HepG2 (cell line): Measurements from ENCODE around the gene CHMP1B. TPM values are rescaled to one million over a fixed set of nuclear protein-coding genes. Genes with fewer than 3 reads are reported as not detected.
A peak's percentile ranks its signal among the peaks of the same experiment; 100 is the strongest.

Experiments used
- HIC2 ChIP-seq: sonication (generic); formaldehyde crosslinking; IDR thresholded peaks from 2 replicates; pipeline ENCODE4 v1.9.0; 2022; ENCODE audit warnings: low read depth, missing genetic modification reagents
- HNF1A ChIP-seq, 2 experiments: sonication (generic) in 1 of 2; formaldehyde crosslinking in 1 of 2; IDR thresholded peaks; 2 replicates each; pipeline versions ENCODE4 v1.4.0 to v1.6.1; 2016 to 2020; ENCODE audit warnings: borderline replicate concordance in 1 of 2, low read depth in 1 of 2, mild to moderate bottlenecking in 1 of 2, missing genetic modification reagents in 1 of 2
- SRY ChIP-seq: sonication (generic); formaldehyde crosslinking; IDR thresholded peaks from 2 replicates; pipeline ENCODE4 v1.8.0; 2022; ENCODE audit warnings: mild to moderate bottlenecking, missing genetic modification reagents
- TOPORS ChIP-seq: sonication (generic); formaldehyde crosslinking; IDR thresholded peaks from 2 replicates; pipeline ENCODE4 v1.8.0; 2023; ENCODE audit warnings: mild to moderate bottlenecking, missing genetic modification reagents
- YEATS4 ChIP-seq: sonication (generic); formaldehyde crosslinking; IDR thresholded peaks from 2 replicates; pipeline ENCODE4 v1.4.0; 2020; ENCODE audit warnings: missing genetic modification reagents, borderline replicate concordance
- ZBTB7B ChIP-seq: sonication (generic); formaldehyde crosslinking; IDR thresholded peaks from 2 replicates; pipeline ENCODE4 v1.4.0; 2020; ENCODE audit warnings: missing genetic modification reagents
- ZFP36L1 ChIP-seq: sonication (generic); formaldehyde crosslinking; IDR thresholded peaks from 2 replicates; pipeline ENCODE4 v1.8.0; 2022; ENCODE audit warnings: mild to moderate bottlenecking, missing genetic modification reagents, moderate library complexity
- ZFP62 ChIP-seq: sonication (generic); formaldehyde crosslinking; IDR thresholded peaks from 2 replicates; pipeline ENCODE4 v1.4.0; 2020; ENCODE audit warnings: missing genetic modification reagents
- ZNF496 ChIP-seq: sonication (generic); formaldehyde crosslinking; IDR thresholded peaks from 2 replicates; pipeline ENCODE4 v1.8.1; 2023; ENCODE audit warnings: mild to moderate bottlenecking, moderate library complexity, missing genetic modification reagents; ENCODE audit not compliant: insufficient replicate concordance
- ZNF549 ChIP-seq: sonication (generic); formaldehyde crosslinking; IDR thresholded peaks from 2 replicates; pipeline ENCODE4 v1.5.0; 2020; ENCODE audit warnings: missing genetic modification reagents
- ZNF839 ChIP-seq: sonication (generic); formaldehyde crosslinking; IDR thresholded peaks from 2 replicates; pipeline ENCODE4 v1.4.0; 2020; ENCODE audit warnings: missing genetic modification reagents, mild to moderate bottlenecking, borderline replicate concordance
- polyA plus RNA-seq, 8 experiments: library from polyadenylated mRNA; depleted of rRNA in 3 of 8; stranded (reverse) in 7 of 8; unstranded in 1 of 8; fragments of >200 nt; fragmentation: Illumina TruSeq in 4 of 8; extraction: Trizol in 4 of 8; gene quantifications; 2 replicates each; pipeline versions ENCODE4 v1.2.1 to v1.2.3, GENCODE V29; 2011 to 2016; ENCODE audit warnings: low read depth in 4 of 8, missing spikeins in 1 of 8, mixed read lengths in 1 of 8; ENCODE audit not compliant: insufficient read depth in 1 of 8
- total RNA-seq, 5 experiments: library from RNA; depleted of rRNA; stranded (reverse); fragments of >200 nt; fragmentation: Illumina TruSeq; extraction: Trizol; gene quantifications; 2 replicates each; pipeline ENCODE4 v1.2.3, GENCODE V29; 2016; ENCODE audit warnings: low read depth in 1 of 5
- TF ChIP-seq, protein P1 (sequence below): sonication (generic); formaldehyde crosslinking; IDR thresholded peaks from 2 replicates; pipeline ENCODE4 v1.4.0; 2020; ENCODE audit warnings: missing genetic modification reagents, borderline replicate concordance
- TF ChIP-seq, protein P2 (sequence below): sonication (generic); formaldehyde crosslinking; IDR thresholded peaks from 2 replicates; pipeline ENCODE4 v1.5.0; 2020; ENCODE audit warnings: mild to moderate bottlenecking, low read depth, missing genetic modification reagents, borderline replicate concordance
- TF ChIP-seq, protein P3 (sequence below): sonication (generic); formaldehyde crosslinking; conservative IDR thresholded peaks from 2 replicates; pipeline ENCODE4 v1.4.0; 2020; ENCODE audit warnings: missing genetic modification reagents

Gene CHMP1B
- total and polyA plus RNA-seq, 2 of the 13 experiments (the other 11 are each of a cell fraction or from before 2014, with no cell fraction given) = 18.8 to 20.2 TPM

DNA sequence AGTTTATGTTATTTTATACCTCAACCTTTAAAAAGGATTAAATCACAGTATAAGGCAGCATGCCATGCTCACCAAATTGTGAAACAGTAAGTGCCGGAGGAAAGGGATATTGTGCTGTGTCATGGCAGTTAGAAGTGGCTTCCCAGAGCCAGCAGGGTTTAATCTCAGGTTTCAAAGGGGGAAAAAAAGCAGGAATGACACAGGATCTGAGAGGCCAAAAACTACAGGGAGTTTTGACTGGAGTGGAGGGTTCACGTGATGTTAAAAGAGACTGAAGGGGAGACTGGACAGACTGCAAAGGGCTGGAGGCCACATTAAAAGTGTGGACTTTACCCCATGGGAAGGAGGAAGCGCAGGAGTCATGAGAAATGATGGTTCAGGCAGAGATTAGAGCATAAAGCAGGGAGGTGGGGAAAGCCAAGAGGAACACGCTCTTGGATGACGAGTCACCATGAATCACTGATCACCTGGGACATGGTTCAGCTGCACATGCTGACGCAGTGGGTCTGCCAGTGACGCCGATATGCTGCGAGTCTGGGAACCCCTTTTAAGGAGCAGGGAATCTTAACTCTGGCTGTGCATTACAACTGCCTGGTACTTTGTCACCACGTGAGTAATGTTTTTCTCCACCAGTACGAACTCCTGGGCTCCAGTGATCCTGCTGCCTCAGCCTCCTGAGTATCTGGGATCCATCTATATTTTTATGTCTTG lies 6.1 kb downstream of the CHMP1B start (continued):
- TF ChIP-seq ZNF496 = no peak
- 0 out of 2 replicates have a peak, but pooled peaks have one; percentile 27 for TF ChIP-seq ZBTB7B (CRISPR knock-in tag)
- no peak for TF ChIP-seq HNF1A (IDR thresholded peaks at IDR 0.05; ENCODE audit: low read depth)
- no peak for TF ChIP-seq HNF1A (CRISPR knock-in tag; IDR thresholded peaks at IDR 0.05; ENCODE audit: borderline replicate concordance)
- TF ChIP-seq SRY = no peak; the same call in 1 of the 2 replicates
- no peak; the same call in 1 of the 2 replicates for TF ChIP-seq YEATS4 (CRISPR knock-in tag)
- TF ChIP-seq HIC2 (CRISPR knock-in tag) = no peak
- no peak for TF ChIP-seq ZNF549
- TF ChIP-seq, protein P1, sequence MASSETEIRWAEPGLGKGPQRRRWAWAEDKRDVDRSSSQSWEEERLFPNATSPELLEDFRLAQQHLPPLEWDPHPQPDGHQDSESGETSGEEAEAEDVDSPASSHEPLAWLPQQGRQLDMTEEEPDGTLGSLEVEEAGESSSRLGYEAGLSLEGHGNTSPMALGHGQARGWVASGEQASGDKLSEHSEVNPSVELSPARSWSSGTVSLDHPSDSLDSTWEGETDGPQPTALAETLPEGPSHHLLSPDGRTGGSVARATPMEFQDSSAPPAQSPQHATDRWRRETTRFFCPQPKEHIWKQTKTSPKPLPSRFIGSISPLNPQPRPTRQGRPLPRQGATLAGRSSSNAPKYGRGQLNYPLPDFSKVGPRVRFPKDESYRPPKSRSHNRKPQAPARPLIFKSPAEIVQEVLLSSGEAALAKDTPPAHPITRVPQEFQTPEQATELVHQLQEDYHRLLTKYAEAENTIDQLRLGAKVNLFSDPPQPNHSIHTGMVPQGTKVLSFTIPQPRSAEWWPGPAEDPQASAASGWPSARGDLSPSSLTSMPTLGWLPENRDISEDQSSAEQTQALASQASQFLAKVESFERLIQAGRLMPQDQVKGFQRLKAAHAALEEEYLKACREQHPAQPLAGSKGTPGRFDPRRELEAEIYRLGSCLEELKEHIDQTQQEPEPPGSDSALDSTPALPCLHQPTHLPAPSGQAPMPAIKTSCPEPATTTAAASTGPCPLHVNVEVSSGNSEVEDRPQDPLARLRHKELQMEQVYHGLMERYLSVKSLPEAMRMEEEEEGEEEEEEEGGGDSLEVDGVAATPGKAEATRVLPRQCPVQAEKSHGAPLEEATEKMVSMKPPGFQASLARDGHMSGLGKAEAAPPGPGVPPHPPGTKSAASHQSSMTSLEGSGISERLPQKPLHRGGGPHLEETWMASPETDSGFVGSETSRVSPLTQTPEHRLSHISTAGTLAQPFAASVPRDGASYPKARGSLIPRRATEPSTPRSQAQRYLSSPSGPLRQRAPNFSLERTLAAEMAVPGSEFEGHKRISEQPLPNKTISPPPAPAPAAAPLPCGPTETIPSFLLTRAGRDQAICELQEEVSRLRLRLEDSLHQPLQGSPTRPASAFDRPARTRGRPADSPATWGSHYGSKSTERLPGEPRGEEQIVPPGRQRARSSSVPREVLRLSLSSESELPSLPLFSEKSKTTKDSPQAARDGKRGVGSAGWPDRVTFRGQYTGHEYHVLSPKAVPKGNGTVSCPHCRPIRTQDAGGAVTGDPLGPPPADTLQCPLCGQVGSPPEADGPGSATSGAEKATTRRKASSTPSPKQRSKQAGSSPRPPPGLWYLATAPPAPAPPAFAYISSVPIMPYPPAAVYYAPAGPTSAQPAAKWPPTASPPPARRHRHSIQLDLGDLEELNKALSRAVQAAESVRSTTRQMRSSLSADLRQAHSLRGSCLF (CRISPR knock-in tag) = no peak
- TF ChIP-seq, protein P2, sequence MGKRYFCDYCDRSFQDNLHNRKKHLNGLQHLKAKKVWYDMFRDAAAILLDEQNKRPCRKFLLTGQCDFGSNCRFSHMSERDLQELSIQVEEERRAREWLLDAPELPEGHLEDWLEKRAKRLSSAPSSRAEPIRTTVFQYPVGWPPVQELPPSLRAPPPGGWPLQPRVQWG = no peak
- no peak for TF ChIP-seq ZFP62 (CRISPR knock-in tag)
- TF ChIP-seq, protein P3, sequence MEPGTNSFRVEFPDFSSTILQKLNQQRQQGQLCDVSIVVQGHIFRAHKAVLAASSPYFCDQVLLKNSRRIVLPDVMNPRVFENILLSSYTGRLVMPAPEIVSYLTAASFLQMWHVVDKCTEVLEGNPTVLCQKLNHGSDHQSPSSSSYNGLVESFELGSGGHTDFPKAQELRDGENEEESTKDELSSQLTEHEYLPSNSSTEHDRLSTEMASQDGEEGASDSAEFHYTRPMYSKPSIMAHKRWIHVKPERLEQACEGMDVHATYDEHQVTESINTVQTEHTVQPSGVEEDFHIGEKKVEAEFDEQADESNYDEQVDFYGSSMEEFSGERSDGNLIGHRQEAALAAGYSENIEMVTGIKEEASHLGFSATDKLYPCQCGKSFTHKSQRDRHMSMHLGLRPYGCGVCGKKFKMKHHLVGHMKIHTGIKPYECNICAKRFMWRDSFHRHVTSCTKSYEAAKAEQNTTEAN (CRISPR knock-in tag) = 0 out of 2 replicates have a peak, but pooled peaks have one; percentile 23
- TF ChIP-seq TOPORS = no peak
- no peak for TF ChIP-seq ZNF839 (CRISPR knock-in tag)
- TF ChIP-seq ZFP36L1 (CRISPR knock-in tag) = peak; percentile 80; the same call in 1 of the 2 replicates
